ENCODE data around the gene C11orf42.

C11orf42 gene, protein sequence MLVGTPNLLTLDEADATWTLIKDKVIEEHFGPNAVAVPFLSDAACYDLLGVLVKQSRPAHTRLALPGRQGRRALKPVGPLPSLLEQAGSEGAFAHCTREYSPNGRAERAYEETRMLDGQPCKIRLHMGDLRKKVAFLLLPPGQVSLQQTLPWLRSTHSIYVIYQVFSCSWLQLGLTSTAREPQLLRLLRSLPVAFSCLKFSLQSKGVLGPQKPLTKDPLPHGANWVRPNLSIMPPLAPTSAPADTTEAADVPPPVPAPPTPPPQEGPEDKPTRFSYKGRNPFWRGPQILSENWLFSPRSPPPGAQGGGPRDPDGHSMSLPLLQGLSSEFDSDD

GRCh38 chr11:6205366-6205765 is at the start of gene C11orf42:
Gene C11orf42 (plus strand): TSS chr11:6205557. CDS start chr11:6205616, 59 bp downstream.
- DNase-seq (ENCODE audit: low read depth, low spot score): no peak

DNA sequence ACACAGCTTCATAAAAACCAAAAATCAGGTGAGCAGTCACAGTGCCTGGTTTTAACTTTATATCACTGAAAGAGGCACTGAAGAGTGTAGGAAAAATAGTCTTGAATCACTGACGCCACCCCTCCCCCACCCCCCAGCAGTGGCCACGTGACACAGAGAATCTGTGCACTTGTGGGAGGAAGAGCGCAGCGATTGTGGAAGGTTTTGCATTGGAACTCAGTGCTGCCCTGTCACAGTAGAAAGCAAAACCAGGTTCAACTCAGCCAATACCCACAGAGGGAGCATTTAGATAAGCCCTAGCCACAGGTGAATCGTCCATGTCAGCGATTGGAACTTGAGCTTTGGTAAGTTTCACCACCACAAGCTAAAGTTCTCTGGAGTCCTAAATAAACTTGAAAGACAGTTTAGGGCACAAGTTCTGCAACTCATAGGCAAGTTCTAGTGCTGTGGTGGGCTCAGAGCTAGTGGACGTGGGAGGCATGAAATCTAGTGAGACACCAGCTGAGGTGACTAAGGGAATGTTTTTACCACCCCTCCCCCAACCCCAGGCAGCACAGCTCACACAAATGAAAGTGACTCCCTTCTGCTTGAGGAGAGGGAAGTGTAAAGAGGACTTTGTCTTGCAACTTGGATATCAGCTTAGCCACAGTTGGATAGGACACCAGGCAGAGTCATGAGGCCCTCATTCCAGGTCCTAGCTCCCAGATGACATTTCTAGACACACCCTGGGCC is 48.6 kb upstream of the C11orf42 start:
- no peak for DNase-seq (ENCODE audit: low read depth, low spot score)

DNA sequence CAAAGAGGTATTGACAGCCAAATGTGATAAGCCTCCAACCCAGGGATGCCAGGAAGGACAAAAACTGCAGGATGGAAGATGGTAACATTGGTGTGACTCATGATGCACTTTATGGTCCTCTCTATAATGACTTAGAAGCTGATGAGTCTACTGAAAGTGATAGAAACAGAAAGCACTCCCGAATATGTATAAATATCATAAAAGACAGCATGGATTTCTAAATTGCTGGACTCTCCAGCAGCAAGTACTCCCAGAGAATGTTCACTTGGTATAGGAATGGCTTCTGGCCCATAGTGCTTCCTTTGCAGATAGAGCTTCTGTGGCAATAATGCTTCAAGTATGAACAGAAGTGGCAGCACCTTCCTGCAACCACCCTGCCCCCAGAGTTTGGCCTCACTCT is 35.1 kb upstream of the C11orf42 start, which contains the start of gene OR52B2:
OR52B2 (minus strand) TSS at position 101 of the 400 bp plus-strand sequence; CDS start at position 101, 0 bp downstream.
- DNase-seq (ENCODE audit: low read depth, low spot score): no peak

GRCh38 chr11:6175440-6175839 is 29.9 kb upstream of the C11orf42 start:
- DNase-seq (ENCODE audit: low read depth, low spot score): no peak

DNA sequence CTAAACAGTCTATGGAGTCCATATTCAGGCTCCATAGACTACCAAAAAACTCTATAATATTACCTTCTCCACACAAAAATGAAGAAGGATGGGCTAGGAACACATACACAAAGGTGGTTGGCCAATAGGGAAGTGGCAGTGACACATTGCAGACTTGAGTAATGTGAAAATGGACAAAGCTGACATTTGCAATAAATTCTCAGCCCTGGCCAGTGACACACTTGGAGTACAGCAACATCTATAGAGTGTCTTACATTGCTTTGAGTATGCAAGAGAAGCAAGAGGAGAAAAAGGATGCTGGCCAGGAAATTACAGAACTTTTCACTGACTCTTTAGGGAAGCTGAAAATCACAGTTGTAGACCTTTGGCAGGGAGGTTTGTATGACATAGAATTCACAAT is 13.6 kb upstream of the C11orf42 start:
- no peak for DNase-seq (ENCODE audit: low read depth, low spot score)

DNA sequence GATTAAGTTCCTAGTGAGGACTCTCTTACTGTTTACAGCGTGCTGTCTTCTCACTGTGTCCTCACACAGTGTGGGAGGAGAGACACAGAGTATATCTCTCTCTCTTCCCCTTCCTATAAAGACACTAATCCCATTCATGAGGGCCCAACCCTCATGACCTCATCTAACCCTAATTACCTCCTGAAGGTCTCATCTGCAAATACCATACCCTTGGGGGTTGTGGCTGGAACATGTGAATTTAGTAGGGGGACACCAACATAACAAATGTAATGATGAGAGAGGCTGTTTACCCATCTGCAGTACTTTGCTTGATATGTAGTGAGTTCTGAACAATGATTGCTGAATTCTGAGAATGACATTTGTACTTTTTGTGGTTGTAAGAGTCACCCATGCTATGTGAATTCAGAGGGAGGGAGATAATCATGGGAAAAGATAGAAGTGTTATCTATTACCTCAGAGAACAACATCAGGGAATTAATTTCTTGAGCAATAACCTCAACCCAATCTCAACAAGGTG is 11.2 kb upstream of the C11orf42 start:
- no peak for DNase-seq (ENCODE audit: low read depth, low spot score)

DNA sequence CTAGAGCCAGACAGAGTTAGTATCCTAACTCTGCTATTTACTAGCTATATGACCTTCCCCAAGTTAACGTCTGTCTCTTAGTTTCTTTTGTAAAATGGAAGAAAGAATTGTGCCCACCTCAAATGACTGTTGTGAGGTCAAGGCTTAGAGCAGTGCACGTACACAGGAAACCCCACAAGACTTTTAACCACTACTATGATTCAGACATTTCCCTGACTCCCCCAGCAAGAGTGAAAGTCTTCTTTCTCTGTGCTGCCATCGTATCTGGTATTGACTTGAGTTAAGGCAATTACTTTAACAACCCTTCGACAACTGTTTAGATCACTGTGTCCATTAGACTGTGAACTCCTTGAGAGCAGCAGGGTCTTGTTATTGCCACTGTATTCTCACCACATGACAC is 9.0 kb upstream of the C11orf42 start:
- DNase-seq (ENCODE audit: low read depth, low spot score): no peak

DNA sequence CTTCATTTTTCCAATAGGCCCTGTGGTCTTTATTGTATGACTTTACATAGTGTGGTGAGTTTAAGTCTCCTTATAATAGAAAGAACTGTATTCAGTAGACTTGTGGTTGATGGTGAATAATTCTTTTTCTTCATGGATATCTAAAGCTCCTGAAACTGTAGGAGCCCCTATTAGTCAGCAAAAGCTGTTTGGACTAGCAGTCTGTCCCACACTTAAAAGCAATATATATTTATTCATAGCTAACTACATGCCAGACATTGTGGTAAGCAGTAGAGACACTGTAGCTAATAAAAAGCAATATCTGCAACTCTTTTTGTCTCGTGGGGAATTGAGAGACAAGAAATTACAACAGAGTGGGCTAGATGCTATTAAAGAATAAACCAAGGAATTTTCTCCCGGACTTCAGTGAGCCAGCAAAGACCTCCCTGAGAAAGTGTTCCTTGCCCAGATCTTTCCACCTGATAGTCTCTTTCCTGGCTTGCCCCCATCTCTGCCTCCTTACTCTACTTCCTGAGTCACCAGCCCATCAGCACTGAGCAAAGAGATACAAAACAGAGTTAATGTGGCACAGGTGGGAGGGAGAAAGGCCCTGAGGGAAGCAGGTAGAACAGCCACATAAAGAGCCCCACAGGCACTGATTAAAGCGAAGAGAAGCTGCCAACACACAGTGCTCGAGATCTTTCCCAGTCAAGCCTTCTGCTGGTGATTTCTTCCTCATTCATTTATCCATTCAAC is 7.7 kb upstream of the C11orf42 start:
- DNase-seq (ENCODE audit: low read depth, low spot score): no peak

DNA sequence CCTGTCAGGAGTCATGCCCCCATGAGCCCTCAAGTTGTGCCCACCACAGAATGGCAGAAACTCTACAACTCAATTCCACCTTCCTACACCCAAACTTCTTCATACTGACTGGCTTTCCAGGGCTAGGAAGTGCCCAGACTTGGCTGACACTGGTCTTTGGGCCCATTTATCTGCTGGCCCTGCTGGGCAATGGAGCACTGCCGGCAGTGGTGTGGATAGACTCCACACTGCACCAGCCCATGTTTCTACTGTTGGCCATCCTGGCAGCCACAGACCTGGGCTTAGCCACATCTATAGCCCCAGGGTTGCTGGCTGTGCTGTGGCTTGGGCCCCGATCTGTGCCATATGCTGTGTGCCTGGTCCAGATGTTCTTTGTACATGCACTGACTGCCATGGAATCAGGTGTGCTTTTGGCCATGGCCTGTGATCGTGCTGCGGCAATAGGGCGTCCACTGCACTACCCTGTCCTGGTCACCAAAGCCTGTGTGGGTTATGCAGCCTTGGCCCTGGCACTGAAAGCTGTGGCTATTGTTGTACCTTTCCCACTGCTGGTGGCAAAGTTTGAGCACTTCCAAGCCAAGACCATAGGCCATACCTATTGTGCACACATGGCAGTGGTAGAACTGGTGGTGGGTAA is 6.1 kb upstream of the C11orf42 start, which contains the start of gene OR52W1:
OR52W1 (plus strand) TSS at position 51 of the 637 bp plus-strand sequence; CDS start at position 51, 0 bp downstream.
- DNase-seq (ENCODE audit: low read depth, low spot score): no peak

- DNase-seq (ENCODE audit: low read depth, low spot score): no peak
These were observed 4.4 kb upstream of the C11orf42 start for GRCh38 chr11:6200975-6201374.

DNA sequence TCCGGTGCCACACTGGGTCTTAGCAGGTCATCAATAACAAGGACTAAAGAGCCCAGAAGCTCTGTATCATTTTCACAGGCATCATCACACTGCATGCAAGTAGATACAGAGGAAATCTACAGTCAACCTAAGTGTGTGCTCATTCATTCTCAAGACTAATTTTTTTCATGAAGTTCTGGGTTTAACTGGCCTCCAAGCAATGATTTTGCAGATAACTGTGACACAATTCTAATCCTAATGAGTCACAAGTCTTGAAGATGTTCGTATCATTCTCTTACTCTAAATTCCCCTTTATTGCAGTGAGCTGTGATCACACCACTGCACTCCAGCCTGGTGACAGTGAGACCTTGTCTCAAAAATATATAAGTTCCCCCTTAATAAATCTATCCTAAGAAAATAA is 3.9 kb upstream of the C11orf42 start:
- DNase-seq (ENCODE audit: low read depth, low spot score): no peak

DNA sequence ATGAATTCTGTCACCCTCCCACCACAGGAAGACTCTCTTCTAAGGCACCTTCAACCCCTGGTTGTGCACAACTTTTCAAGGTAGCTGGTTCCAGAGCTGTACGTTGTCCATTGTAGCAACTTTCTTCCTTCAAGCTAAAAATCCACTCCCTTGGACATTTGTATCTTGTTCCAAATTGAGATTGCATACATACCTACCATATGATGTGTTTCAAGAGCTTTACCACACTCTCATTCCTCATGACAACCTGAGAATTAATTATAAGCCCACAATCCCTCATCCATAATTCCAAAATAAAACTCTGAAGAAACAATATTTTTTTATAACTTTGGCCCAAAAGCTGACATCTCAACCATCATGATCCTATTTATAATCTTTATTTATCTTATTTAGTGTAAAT is 3.3 kb upstream of the C11orf42 start:
- DNase-seq (ENCODE audit: low read depth, low spot score): no peak

GRCh38 chr11:6203327-6203726 is 2.0 kb upstream of the C11orf42 start:
- no peak for DNase-seq (ENCODE audit: low read depth, low spot score)

- no peak for DNase-seq (ENCODE audit: low read depth, low spot score)
These were observed 651 bp upstream of the C11orf42 start for GRCh38 chr11:6204706-6205105.

- DNase-seq (ENCODE audit: low read depth, low spot score): no peak
These were observed 1.3 kb downstream of the C11orf42 start for GRCh38 chr11:6206456-6207180.

DNA sequence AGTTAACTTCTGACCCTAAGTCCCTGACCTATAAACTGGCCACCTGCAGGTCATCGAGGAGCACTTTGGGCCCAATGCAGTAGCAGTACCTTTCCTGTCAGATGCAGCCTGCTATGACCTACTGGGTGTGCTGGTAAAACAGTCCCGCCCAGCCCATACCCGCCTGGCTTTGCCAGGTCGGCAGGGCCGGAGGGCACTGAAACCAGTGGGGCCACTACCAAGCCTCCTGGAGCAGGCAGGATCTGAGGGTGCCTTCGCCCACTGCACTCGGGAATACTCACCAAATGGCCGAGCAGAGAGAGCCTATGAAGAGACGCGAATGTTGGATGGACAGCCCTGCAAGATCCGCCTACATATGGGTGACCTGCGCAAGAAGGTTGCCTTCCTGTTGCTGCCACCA is 4.4 kb downstream of the C11orf42 start:
- DNase-seq (ENCODE audit: low read depth, low spot score): no peak

- no peak for DNase-seq (ENCODE audit: low read depth, low spot score)
These were observed 5.1 kb downstream of the C11orf42 start for GRCh38 chr11:6210274-6210955.

GRCh38 chr11:6214530-6214929 is 9.2 kb downstream of the C11orf42 start:
- no peak for DNase-seq (ENCODE audit: low read depth, low spot score)

DNA sequence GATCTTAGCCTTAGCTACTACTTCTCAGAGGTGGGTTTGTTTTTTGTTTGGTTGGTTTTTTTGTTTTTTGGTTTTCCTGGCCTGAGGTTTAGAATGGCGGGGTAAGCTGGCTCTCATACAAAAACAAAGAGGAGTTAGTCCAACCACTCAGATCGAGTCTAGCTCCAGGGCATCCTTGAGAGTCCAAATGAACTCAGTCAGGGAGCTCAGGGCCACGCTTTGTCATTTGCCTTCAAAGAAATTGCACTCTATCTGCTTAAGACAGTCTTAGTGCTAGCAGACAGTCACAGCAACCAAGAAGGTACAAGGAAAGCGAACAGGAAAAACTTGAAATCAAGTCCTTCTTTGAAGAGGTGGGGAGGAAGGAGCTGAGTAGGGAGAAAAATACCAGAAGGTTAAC is 11.1 kb downstream of the C11orf42 start:
- DNase-seq (ENCODE audit: low read depth, low spot score): no peak

GRCh38 chr11:6217722-6218121 is 12.4 kb downstream of the C11orf42 start:
- no peak for DNase-seq (ENCODE audit: low read depth, low spot score)
